BE2C (cell line): ENCODE results near the gene THSD7B.

Experiments used
- DNase-seq: peaks from one replicate; pipeline ENCODE4 v3.0.0-alpha.2; 2020
- H3K27me3 ChIP-seq: fragments of 250-450 bp; sonication (Bioruptor Pico); 2 replicates; pipeline ENCODE4 v1.5.1; 2020; ENCODE audit warnings: mild to moderate bottlenecking
- H3K36me3 ChIP-seq: fragments of 250-450 bp; sonication (Bioruptor Pico); 2 replicates; pipeline ENCODE4 v1.5.1; 2020; ENCODE audit warnings: mild to moderate bottlenecking
- H3K4me1 ChIP-seq: fragments of 250-450 bp; sonication (Bioruptor Pico); 2 replicates; pipeline ENCODE4 v1.5.1; 2020
- H3K4me3 ChIP-seq: 2 replicates; pipeline ENCODE4 v1.5.1; 2011; ENCODE audit warnings: low read depth, low read length
- H3K9me3 ChIP-seq: fragments of 250-450 bp; sonication (Bioruptor Pico); 2 replicates; pipeline ENCODE4 v1.5.1; 2020
- TF ChIP-seq, protein P1 (sequence below): IDR thresholded peaks from 2 replicates; pipeline ENCODE4 v1.5.1; 2012; ENCODE audit warnings: mild to moderate bottlenecking, low read depth, low read length

Gene THSD7B

DNA sequence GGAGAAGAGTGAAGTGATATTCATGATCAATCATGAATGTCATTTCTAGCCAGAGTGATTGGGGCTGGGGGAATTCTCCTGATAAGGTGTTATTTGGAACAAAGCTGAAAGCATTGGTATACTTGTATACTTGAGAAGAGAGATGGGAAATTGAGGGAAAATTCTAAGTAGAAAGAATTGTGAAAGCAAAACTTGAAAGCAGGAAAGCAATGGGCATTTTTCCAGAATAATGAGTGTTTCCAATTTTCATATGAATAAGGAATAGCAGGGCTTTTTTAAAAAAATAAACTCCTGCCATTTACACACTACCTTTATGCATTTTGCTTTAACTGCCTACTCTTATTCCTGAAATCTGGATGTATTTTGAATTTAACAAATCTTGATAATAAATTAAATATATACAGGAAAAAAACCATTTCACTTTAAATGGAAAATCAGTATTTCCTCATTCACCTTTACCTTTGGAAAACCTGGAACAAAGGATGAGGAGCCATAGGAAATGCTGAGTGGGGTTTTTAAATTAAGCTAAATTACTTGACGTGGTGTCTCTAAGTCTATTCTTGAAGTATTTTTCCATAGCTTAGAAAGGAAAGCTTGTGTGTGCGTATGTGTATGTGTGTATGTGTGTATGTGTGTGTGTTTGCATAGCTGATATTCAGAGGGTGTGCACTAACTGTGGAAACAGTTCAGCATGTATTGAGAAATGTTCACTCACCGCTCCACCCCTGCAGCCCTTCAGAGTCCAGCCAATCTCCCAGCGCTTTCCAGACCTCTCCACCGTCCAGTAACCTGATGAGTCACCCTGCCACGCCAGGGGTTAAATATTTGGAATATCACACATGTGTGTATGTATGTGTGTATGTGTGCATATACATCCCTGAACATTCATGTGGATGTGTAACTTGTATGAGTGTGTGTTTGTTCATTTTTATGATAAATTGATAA, 427.3 kb downstream of the THSD7B start:
- no peak for DNase-seq
- Histone ChIP-seq H3K4me1 (no peaks in the 10 kb centered on the region), H3K9me3 (no peaks in the 10 kb centered on the region), H3K36me3 (no peaks in the 10 kb centered on the region), H3K4me3 (no peak overlapping the region), H3K27me3 (no peaks in the 10 kb centered on the region)
- TF ChIP-seq, protein P1, sequence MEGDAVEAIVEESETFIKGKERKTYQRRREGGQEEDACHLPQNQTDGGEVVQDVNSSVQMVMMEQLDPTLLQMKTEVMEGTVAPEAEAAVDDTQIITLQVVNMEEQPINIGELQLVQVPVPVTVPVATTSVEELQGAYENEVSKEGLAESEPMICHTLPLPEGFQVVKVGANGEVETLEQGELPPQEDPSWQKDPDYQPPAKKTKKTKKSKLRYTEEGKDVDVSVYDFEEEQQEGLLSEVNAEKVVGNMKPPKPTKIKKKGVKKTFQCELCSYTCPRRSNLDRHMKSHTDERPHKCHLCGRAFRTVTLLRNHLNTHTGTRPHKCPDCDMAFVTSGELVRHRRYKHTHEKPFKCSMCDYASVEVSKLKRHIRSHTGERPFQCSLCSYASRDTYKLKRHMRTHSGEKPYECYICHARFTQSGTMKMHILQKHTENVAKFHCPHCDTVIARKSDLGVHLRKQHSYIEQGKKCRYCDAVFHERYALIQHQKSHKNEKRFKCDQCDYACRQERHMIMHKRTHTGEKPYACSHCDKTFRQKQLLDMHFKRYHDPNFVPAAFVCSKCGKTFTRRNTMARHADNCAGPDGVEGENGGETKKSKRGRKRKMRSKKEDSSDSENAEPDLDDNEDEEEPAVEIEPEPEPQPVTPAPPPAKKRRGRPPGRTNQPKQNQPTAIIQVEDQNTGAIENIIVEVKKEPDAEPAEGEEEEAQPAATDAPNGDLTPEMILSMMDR: no peak

DNA sequence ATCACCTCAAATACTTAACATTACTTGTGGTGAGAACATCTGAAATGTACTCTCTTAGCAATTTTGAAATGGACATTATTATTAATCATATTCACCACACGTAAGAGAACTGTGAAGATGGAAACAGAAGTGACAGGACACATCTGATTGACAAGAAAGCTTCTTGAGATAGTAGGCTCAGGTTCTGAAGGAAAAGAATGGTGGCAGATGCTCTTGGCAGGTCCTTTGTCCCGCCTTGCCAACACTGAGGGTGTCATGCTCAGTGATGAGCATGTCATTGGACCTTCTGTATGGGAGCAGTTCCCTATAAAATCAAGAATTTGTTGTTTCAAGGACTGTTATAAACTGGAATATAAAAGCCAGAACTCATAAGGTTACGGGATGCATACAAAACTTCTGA, 428.1 kb downstream of the THSD7B start:
- DNase-seq: no peak
- H3K36me3 ChIP-seq: no peaks in the 10 kb centered on the region
- H3K4me1 ChIP-seq: no peaks in the 10 kb centered on the region
- TF ChIP-seq, protein P1: no peak
- no peak overlapping the region for H3K4me3 ChIP-seq
- no peaks in the 10 kb centered on the region for H3K9me3 ChIP-seq
- H3K27me3 ChIP-seq: no peaks in the 10 kb centered on the region

DNA sequence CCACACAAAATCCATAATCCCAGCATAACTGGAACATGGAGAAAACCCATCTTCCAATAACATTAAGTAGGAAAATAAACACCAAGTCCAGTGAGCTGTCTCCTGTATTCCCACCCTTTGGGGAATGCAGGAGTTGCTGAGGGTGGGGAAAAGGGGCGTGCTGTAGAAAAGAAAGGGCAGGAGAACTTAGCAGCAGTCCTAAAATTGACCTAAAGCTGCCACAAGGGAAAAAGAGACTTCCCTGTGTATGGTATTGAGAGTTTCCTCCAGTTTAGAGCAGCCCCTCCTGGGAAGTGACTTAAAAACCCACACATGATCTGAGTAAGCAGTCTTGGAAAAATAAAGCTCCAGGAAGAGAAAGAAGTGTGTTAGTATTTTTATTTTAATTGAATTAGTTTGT, 428.8 kb downstream of the THSD7B start:
- TF ChIP-seq, protein P1: no peak
- DNase-seq: no peak
- H3K4me3 ChIP-seq: no peak overlapping the region
- no peaks in the 10 kb centered on the region for H3K36me3 ChIP-seq
- no peaks in the 10 kb centered on the region for H3K9me3 ChIP-seq
- no peaks in the 10 kb centered on the region for H3K4me1 ChIP-seq
- no peaks in the 10 kb centered on the region for H3K27me3 ChIP-seq

DNA sequence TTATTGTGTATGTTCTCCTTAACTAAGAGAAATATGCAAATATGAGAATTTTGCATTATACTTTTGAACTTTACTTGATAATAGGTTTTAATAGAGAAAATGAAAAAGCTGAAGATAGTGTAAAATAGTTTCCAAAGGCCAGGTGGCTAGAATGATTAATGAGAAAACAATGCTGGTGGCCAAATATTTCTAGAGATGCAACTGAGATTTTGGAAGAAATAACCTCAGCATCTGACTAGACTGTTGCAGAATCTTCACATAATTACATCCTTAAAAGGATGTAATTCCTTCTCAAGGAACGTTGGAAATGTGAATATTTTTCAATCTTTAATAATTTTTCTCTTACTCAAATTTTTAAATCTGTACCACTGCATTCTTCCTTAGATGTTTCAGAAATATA, 434.4 kb downstream of the THSD7B start:
- Histone ChIP-seq H3K27me3 (no peaks in the 10 kb centered on the region), H3K9me3 (no peaks in the 10 kb centered on the region), H3K36me3 (no peaks in the 10 kb centered on the region), H3K4me1 (no peaks in the 10 kb centered on the region), H3K4me3 (no peak overlapping the region)
- TF ChIP-seq, protein P1: no peak
- no peak for DNase-seq

DNA sequence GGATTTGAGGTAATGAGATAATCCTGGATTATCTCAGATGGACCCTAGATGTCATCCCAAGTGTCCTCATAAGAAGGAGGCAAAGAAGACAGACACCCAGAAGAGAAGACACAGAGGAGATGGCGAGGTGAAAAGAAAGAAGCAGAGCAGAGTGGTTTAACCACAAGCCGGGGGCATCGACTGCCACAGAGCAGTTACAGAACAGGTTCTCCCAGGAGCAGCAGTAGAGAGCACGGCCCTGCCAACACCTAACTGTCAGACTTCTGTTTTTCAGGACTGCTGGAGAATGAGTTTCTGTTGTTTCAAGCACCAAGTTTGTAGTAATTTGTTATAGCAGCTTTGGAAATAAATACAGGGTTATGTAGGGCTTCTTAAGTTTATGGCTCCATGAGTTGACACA, 437.0 kb downstream of the THSD7B start:
- TF ChIP-seq, protein P1: no peak
- no peak for DNase-seq
- Histone ChIP-seq H3K4me3 (no peak overlapping the region), H3K36me3 (no peaks in the 10 kb centered on the region), H3K9me3 (no peaks in the 10 kb centered on the region), H3K4me1 (no peaks in the 10 kb centered on the region), H3K27me3 (no peaks in the 10 kb centered on the region)

DNA sequence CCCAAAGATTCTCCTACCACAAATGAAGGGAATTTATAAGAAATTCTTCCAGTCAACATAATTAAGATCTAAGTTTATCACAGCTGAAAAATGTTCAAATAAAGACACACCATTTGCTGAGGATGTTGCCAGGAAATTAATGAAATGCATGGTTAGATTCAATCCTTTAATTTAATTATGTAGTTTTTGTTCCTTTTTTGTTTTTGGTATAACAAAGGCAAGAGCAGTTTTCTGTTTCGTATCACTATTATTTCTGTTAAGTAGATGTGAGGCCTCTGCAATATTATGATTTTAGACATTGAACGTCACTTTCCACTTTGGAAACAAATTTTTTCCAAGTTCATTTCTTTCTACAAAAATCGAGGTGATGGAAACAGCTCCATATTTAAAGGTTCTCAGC, 440.0 kb downstream of the THSD7B start:
- Histone ChIP-seq H3K36me3 (no peaks in the 10 kb centered on the region), H3K4me3 (no peak overlapping the region), H3K4me1 (no peaks in the 10 kb centered on the region), H3K9me3 (no peaks in the 10 kb centered on the region), H3K27me3 (no peaks in the 10 kb centered on the region)
- TF ChIP-seq, protein P1: no peak
- DNase-seq: no peak
